Skeletal muscle tissue (tissue), 4 donors: ENCODE results near the gene REG1A. TPM values are rescaled to one million over a fixed set of nuclear protein-coding genes. Genes with fewer than 3 reads are reported as not detected.

ENCODE experiments used
- H3K27ac ChIP-seq: one replicate; pipeline ENCODE4 v1.7.0; 2013; ENCODE audit warnings: mild to moderate bottlenecking, low read depth, low read length, inconsistent platforms
- H3K27me3 ChIP-seq, 3 donors: one replicate each; pipeline ENCODE4 v1.7.0; 2013; ENCODE audit warnings: low read length in 3 of 3; ENCODE audit not compliant: control insufficient read depth in 3 of 3, insufficient read depth in 3 of 3
- H3K36me3 ChIP-seq, 3 donors: one replicate each; pipeline ENCODE4 v1.7.0; 2013; ENCODE audit warnings: low read length in 3 of 3; ENCODE audit not compliant: control insufficient read depth in 3 of 3, insufficient read depth in 3 of 3
- H3K4me1 ChIP-seq, 3 donors: one replicate each; pipeline ENCODE4 v1.7.0; 2013; ENCODE audit warnings: low read length in 3 of 3, mild to moderate bottlenecking in 3 of 3; ENCODE audit not compliant: control insufficient read depth in 3 of 3, insufficient read depth in 3 of 3
- H3K4me3 ChIP-seq, 3 donors: one replicate each; pipeline ENCODE4 v1.7.0; 2013; ENCODE audit warnings: low read length in 3 of 3
- H3K9ac ChIP-seq, 3 donors: one replicate each; pipeline ENCODE4 v1.7.0; 2013; ENCODE audit warnings: low read length in 3 of 3, mild to moderate bottlenecking in 3 of 3, moderate library complexity in 2 of 3, low read depth in 1 of 3
- H3K9me3 ChIP-seq, 3 donors: one replicate each; pipeline ENCODE4 v1.7.0; 2013; ENCODE audit warnings: low read length in 3 of 3; ENCODE audit not compliant: control insufficient read depth in 3 of 3
- total RNA-seq: library from RNA; depleted of rRNA; stranded (reverse); fragments of >200 nt; gene quantifications from one replicate; pipeline ENCODE4 v1.2.3, GENCODE V29; 2014
- donor health status: Osteomylitis.

REG1A gene
- total RNA-seq, 1 donor from 2014 or later = not detected

GRCh38 chr2:79159653-79160052, 39.4 kb downstream of the REG1A start, which contains the start of gene REG3A:
TSS of gene REG3A (minus strand) at chr2:79159753. CDS start at chr2:79159405, 348 bp downstream.
- Histone ChIP-seq H3K27ac (no peak within 1 kb of the TSS), H3K9me3 (peaks cover 0 to 2% (median 0%) of the 10 kb centered on the region in 3 donors), H3K9ac (no peak within 1 kb of the TSS), H3K27me3 (no peaks in the 10 kb centered on the region), H3K36me3 (no peaks in the 10 kb centered on the region), H3K4me1 (no peaks in the 10 kb centered on the region), H3K4me3 (no peak within 1 kb of the TSS)

DNA sequence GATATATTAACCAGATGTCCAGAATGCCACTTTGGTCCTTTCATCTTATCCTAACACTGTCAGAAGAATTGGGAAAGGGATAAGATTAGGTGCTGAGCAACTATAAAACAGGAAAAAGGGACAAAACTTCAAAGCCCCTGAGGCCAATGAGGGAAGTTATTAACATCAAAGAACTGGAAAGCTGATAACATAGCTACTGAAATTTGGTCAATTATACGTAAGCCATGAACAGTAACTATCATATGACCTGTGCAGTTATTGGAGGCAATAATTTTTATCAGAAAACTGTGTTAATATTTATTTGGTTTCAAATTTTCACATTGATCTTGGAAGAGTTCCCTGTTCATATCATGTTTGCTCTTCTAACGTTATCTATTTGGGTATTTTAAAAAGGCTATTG, 41.8 kb downstream of the REG1A start:
- no peaks in the 10 kb centered on the region for H3K4me1 ChIP-seq
- no peak overlapping the region for H3K27ac ChIP-seq
- peaks cover 0 to 2% (median 0%) of the 10 kb centered on the region in 3 donors for H3K9me3 ChIP-seq
- no peak overlapping the region for H3K9ac ChIP-seq
- no peak overlapping the region for H3K4me3 ChIP-seq
- no peaks in the 10 kb centered on the region for H3K36me3 ChIP-seq
- no peaks in the 10 kb centered on the region for H3K27me3 ChIP-seq

DNA sequence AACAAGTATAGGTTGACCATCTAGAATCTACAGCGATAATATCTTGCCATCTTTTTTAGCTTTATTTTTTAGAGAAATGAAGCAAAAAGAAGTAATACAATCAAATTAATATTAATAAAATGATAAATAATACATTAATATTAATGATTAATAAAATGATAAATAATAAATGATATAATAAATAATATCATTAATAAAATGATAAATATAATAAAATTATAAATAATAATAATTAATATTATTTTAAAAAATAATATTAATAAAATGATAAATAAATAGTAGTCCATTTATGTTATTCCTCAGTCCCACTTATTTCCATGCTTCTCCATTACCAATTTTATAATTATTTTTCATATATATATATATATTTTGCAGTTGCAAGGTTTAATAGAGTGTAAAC, 42.5 kb downstream of the REG1A start:
- Histone ChIP-seq H3K9me3 (peaks cover 0 to 2% (median 0%) of the 10 kb centered on the region in 3 donors), H3K9ac (no peak overlapping the region), H3K27ac (no peak overlapping the region), H3K36me3 (no peaks in the 10 kb centered on the region), H3K4me3 (no peak overlapping the region), H3K27me3 (no peaks in the 10 kb centered on the region), H3K4me1 (no peaks in the 10 kb centered on the region)

GRCh38 chr2:79171348-79171958, 51.2 kb downstream of the REG1A start:
- H3K36me3 ChIP-seq = no peaks in the 10 kb centered on the region
- H3K9ac ChIP-seq = no peak overlapping the region
- H3K27ac ChIP-seq = no peak overlapping the region
- no peak overlapping the region for H3K4me3 ChIP-seq
- H3K9me3 ChIP-seq = peaks cover 0 to 3% (median 0%) of the 10 kb centered on the region in 3 donors
- H3K4me1 ChIP-seq = no peaks in the 10 kb centered on the region
- no peaks in the 10 kb centered on the region for H3K27me3 ChIP-seq

Other genes starting within 250 kb of the REG1A start
- not detected for gene REG3G, start 94.8 kb upstream of the REG1A start, total RNA-seq
- gene REG1B, start 32.5 kb upstream of the REG1A start, total RNA-seq = not detected
- not detected for gene REG3A, start 39.3 kb downstream of the REG1A start, total RNA-seq